Measurements from ENCODE around the gene CXCR3.
"Not testable (repeated sequence)": the region's sequence is repeated elsewhere in the genome, so short reads cannot be mapped to it uniquely, and the experiment has no call there.

The CXCR3 gene

DNA sequence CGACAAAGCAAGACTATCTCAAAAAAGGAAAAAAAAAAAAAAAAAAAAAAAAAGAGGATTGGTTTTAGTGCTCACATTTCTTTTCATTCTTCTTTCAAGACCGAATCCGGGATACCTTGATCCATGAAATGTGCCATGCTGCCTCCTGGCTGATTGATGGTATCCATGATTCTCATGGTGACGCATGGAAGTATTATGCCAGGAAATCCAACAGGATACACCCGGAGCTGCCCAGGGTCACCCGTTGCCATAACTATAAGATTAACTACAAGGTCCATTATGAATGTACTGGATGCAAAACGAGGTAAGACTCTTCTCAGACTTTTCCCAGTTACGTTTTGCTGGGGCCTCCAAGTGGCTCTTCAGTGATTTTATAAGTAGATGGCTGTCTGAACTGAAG lies 6.1 kb downstream of the CXCR3 start:
- TF ChIP-seq, protein P1, sequence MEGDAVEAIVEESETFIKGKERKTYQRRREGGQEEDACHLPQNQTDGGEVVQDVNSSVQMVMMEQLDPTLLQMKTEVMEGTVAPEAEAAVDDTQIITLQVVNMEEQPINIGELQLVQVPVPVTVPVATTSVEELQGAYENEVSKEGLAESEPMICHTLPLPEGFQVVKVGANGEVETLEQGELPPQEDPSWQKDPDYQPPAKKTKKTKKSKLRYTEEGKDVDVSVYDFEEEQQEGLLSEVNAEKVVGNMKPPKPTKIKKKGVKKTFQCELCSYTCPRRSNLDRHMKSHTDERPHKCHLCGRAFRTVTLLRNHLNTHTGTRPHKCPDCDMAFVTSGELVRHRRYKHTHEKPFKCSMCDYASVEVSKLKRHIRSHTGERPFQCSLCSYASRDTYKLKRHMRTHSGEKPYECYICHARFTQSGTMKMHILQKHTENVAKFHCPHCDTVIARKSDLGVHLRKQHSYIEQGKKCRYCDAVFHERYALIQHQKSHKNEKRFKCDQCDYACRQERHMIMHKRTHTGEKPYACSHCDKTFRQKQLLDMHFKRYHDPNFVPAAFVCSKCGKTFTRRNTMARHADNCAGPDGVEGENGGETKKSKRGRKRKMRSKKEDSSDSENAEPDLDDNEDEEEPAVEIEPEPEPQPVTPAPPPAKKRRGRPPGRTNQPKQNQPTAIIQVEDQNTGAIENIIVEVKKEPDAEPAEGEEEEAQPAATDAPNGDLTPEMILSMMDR (IDR thresholded peaks at IDR 0.05; ENCODE audit: extremely low read depth, insufficient read depth, missing control alignments): no peak
- no peak for DNase-seq (ENCODE audit: low spot score)
- in situ Hi-C loops (cut with MboI; ENCODE audit: low pct_unique_long_range_greater_than_20kb, low sequenced_read_pairs, unreplicated experiment): no loop called here

DNA sequence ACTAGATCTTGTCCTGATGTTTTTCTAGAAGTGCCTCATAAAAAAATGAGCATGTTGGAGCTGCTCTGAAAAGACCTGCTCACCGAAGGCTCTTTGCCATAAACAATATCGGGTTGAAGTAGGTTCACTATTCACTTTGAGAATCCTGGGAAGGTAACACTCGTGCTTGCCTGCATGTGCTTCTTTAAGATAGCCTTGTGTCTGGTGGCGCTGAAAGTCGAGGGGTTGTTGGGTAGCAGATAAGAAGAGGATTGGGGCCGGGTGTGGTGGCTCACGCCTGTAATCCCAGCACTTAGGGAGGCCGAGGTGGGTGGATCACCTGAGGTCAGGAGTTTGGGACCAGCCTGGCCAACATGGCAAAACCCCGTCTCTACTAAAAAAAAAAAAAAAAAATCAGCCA lies 6.6 kb downstream of the CXCR3 start:
- in situ Hi-C loops (cut with MboI; ENCODE audit: low pct_unique_long_range_greater_than_20kb, low sequenced_read_pairs, unreplicated experiment); DNase-seq (ENCODE audit: low spot score): not testable (repeated sequence)

DNA sequence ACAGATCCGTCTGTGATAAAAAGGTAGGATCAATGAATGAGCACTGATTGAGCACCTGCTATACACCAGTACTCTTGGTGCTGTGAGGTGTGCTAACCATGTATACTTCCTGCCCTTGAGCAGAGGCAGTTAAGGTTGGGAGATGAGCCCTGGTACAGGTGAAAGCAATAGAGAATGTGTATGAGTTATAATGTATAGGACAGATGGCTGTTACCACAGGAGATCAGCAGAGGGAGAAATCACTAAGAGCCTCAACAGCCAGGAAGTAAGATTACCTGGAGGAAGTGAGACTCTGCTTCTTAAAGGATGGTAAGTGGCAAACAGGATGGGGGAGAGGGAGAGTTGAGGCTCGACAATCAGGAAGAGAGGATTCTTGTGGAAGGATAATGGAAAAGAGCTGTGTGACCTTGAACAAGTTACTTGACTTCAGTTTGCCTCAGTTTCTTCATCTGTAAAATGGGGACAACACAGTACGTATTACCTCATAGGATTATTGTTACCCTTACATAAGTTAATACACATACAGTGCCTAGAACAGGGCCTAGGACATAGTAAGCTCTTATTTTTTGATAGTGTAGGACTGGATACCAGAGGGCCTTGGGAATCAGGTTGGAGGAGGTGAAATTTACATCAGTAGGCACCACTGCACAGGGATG lies 9.1 kb downstream of the CXCR3 start:
- TF ChIP-seq, protein P1 (IDR thresholded peaks at IDR 0.05; ENCODE audit: extremely low read depth, insufficient read depth, missing control alignments): no peak
- DNase-seq (ENCODE audit: low spot score): no peak
- in situ Hi-C loops (cut with MboI; ENCODE audit: low pct_unique_long_range_greater_than_20kb, low sequenced_read_pairs, unreplicated experiment): no loop called here

GRCh38 chrX:71607488-71607887 lies 10.8 kb downstream of the CXCR3 start:
- in situ Hi-C loops (cut with MboI; ENCODE audit: low pct_unique_long_range_greater_than_20kb, low sequenced_read_pairs, unreplicated experiment): no loop called here
- DNase-seq (ENCODE audit: low spot score): no peak
- TF ChIP-seq, protein P1 (IDR thresholded peaks at IDR 0.05; ENCODE audit: extremely low read depth, insufficient read depth, missing control alignments): no peak

DNA sequence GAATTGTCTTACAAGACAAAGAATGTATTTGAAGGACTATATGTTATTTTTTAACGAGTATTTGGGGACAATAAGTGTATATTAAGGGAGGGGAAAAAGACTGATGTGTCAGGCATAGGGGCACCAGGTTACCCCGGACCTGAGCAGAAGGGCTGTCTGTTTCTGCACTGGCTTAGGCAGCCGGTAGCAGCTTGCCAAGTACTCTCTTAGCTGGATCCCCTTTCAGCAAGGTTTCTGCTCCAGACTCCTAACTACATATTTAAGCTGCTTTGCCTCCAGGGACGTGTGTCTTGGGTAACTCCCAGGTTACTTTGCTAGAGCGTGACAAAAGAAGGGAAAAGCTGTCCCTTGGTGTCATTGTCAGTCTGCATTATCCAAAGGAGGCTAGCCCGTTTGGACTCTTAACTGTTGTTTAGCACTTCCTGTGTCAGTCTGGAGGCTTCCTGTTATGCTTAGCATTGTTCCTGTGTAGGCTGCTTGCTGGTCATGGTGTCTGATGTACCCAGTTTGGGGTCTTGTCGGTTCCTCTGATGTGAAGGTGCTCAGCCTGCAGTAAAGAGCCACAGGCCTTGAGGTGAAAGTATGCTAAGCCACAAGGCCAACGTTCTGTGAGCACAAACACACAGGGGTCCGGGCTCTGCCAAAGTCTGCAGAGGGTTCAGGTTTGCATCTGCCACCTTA lies 11.6 kb downstream of the CXCR3 start:
- in situ Hi-C loops (cut with MboI; ENCODE audit: low pct_unique_long_range_greater_than_20kb, low sequenced_read_pairs, unreplicated experiment): no loop called here
- no peak for DNase-seq (ENCODE audit: low spot score)
- TF ChIP-seq, protein P1 (IDR thresholded peaks at IDR 0.05; ENCODE audit: extremely low read depth, insufficient read depth, missing control alignments): no peak

DNA sequence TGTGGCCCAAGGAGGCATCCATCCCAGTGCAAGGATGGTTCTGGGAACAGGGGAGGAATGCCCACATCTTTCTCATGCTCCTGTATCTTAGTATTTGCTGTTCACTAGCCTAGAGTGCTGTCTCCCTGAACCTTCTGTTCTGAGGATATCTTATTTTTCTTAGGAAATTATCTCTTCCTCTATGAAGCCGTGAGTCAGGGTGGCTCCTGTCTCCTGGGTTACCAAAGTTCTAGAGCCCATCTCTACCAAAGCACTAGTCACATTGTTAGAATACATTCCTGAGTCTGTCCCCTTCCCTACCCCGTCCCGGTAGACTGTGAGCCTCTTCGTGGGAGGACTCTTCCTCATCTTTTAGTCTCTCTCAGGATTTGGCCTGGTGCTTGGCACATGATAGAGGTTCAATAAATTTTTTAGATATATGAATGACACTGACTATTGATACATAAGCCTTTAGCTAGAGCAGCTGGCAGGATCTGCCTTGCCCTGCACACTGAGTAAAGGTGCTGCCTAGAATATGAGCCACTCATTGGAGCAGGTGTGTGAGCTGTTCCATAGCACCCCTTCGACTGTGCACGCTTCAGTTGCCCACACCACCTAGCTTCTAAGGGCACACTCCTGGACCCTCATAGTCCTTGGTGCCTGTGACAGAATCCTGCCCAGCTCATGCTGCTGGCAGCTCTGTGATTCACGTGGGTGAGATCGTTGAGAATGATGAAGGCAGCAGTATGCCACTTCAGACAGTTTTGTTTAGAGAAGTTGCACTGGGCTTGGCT lies 13.3 kb downstream of the CXCR3 start:
- TF ChIP-seq, protein P1 (IDR thresholded peaks at IDR 0.05; ENCODE audit: extremely low read depth, insufficient read depth, missing control alignments): no peak
- in situ Hi-C loops (cut with MboI; ENCODE audit: low pct_unique_long_range_greater_than_20kb, low sequenced_read_pairs, unreplicated experiment): no loop called here
- no peak for DNase-seq (ENCODE audit: low spot score)

- TF ChIP-seq, protein P1 (IDR thresholded peaks at IDR 0.05; ENCODE audit: extremely low read depth, insufficient read depth, missing control alignments): no peak
- in situ Hi-C loops (cut with MboI; ENCODE audit: low pct_unique_long_range_greater_than_20kb, low sequenced_read_pairs, unreplicated experiment): no loop called here
- DNase-seq (ENCODE audit: low spot score): no peak
These were observed 14.2 kb downstream of the CXCR3 start for GRCh38 chrX:71604141-71604540.
